IMR-90 (cell line): ENCODE results near the gene TPPP3.

Experiments used
- BHLHE40 ChIP-seq: fragments of 150-350 bp; IDR thresholded peaks from 2 replicates; pipeline ENCODE4 v1.6.1; 2016; ENCODE audit warnings: mild to moderate bottlenecking, low read depth, low read length
- CEBPB ChIP-seq: IDR thresholded peaks from 2 replicates; pipeline ENCODE4 v1.6.1; 2012; ENCODE audit warnings: low read depth, low read length, improper control_type of control experiment
- FOS ChIP-seq: fragments of 150-350 bp; IDR thresholded peaks from 2 replicates; pipeline ENCODE4 v1.6.1; 2016; ENCODE audit warnings: low read depth, low read length
- MAZ ChIP-seq: IDR thresholded peaks from 2 replicates; pipeline ENCODE4 v1.6.1; 2012; ENCODE audit warnings: low read depth, mild to moderate bottlenecking, low read length, improper control_type of control experiment, moderate library complexity, borderline replicate concordance
- MXI1 ChIP-seq: IDR thresholded peaks from 2 replicates; pipeline ENCODE4 v1.6.1; 2012; ENCODE audit warnings: low read depth, mild to moderate bottlenecking, low read length, moderate library complexity, borderline replicate concordance
- NFE2L2 ChIP-seq: fragments of 150-350 bp; IDR thresholded peaks from 2 replicates; pipeline ENCODE4 v1.6.1; 2016; ENCODE audit warnings: low read depth, mild to moderate bottlenecking, low read length
- POLR2A ChIP-seq: IDR thresholded peaks from 2 replicates; pipeline ENCODE4 v1.6.1; 2012; ENCODE audit warnings: mild to moderate bottlenecking, low read depth, low read length
- RAD21 ChIP-seq: IDR thresholded peaks from 2 replicates; pipeline ENCODE4 v1.6.1; 2012; ENCODE audit warnings: low read length, improper control_type of control experiment
- RCOR1 ChIP-seq: IDR thresholded peaks from 2 replicates; pipeline ENCODE4 v1.6.1; 2012; ENCODE audit warnings: mild to moderate bottlenecking, low read length, improper control_type of control experiment; ENCODE audit not compliant: insufficient replicate concordance
- RFX5 ChIP-seq: IDR thresholded peaks from 2 replicates; pipeline ENCODE4 v1.8.0; 2012; ENCODE audit warnings: low read depth, mild to moderate bottlenecking, low read length, moderate library complexity
- SMC3 ChIP-seq: fragments of 150-350 bp; IDR thresholded peaks from 2 replicates; pipeline ENCODE4 v1.6.1; 2016; ENCODE audit warnings: low read depth, mild to moderate bottlenecking, antibody characterized with exemption, low read length, moderate library complexity
- TF ChIP-seq, protein P1 (sequence below): conservative IDR thresholded peaks from 2 replicates; pipeline ENCODE4 v1.5.1; 2012; ENCODE audit warnings: mild to moderate bottlenecking, low read depth, low read length, improper control_type of control experiment
- TF ChIP-seq, protein P2 (sequence below): fragments of 150-350 bp; IDR thresholded peaks from 2 replicates; pipeline ENCODE4 v1.6.1; 2016; ENCODE audit warnings: low read depth, mild to moderate bottlenecking, low read length, moderate library complexity, borderline replicate concordance

DNA sequence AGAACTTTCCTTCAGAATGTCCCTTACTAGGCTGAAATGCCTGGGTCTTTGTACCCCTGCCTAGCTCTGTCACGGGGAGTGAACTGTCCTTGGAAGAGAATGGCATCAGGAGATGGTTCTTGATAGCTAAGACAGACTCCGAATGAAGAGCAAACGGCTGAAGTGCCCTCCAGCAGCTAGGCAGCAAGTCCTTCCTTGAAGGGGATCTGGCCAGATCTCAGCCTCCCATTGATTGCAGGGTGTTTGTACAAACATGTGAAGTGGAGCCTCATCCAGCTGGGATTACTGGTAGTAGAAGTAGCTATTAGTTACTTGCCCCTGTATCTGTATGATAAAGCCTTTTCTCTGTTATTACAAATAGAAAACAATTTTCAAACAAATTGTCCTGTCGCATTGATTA lies 35.7 kb downstream of the TPPP3 start:
- TF ChIP-seq, protein P1, sequence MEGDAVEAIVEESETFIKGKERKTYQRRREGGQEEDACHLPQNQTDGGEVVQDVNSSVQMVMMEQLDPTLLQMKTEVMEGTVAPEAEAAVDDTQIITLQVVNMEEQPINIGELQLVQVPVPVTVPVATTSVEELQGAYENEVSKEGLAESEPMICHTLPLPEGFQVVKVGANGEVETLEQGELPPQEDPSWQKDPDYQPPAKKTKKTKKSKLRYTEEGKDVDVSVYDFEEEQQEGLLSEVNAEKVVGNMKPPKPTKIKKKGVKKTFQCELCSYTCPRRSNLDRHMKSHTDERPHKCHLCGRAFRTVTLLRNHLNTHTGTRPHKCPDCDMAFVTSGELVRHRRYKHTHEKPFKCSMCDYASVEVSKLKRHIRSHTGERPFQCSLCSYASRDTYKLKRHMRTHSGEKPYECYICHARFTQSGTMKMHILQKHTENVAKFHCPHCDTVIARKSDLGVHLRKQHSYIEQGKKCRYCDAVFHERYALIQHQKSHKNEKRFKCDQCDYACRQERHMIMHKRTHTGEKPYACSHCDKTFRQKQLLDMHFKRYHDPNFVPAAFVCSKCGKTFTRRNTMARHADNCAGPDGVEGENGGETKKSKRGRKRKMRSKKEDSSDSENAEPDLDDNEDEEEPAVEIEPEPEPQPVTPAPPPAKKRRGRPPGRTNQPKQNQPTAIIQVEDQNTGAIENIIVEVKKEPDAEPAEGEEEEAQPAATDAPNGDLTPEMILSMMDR = no peak
- TF ChIP-seq POLR2A = no peak
- no peak for TF ChIP-seq SMC3
- no peak for TF ChIP-seq CEBPB
- TF ChIP-seq, protein P2, sequence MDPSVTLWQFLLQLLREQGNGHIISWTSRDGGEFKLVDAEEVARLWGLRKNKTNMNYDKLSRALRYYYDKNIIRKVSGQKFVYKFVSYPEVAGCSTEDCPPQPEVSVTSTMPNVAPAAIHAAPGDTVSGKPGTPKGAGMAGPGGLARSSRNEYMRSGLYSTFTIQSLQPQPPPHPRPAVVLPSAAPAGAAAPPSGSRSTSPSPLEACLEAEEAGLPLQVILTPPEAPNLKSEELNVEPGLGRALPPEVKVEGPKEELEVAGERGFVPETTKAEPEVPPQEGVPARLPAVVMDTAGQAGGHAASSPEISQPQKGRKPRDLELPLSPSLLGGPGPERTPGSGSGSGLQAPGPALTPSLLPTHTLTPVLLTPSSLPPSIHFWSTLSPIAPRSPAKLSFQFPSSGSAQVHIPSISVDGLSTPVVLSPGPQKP = no peak
- TF ChIP-seq BHLHE40 = no peak
- TF ChIP-seq RCOR1 = no peak
- no peak for TF ChIP-seq MXI1
- TF ChIP-seq FOS = no peak
- TF ChIP-seq RAD21 = no peak
- no peak for TF ChIP-seq MAZ
- no peak for TF ChIP-seq RFX5
- TF ChIP-seq NFE2L2 = no peak
